NCI-H1092 (cell line): Measurements from ENCODE around the gene SLC25A22.

ENCODE experiments used
- DNase-seq: peaks from one replicate; lab custom pipeline; 2025; lab: John Stamatoyannopoulos, UW

SLC25A22 gene

DNA sequence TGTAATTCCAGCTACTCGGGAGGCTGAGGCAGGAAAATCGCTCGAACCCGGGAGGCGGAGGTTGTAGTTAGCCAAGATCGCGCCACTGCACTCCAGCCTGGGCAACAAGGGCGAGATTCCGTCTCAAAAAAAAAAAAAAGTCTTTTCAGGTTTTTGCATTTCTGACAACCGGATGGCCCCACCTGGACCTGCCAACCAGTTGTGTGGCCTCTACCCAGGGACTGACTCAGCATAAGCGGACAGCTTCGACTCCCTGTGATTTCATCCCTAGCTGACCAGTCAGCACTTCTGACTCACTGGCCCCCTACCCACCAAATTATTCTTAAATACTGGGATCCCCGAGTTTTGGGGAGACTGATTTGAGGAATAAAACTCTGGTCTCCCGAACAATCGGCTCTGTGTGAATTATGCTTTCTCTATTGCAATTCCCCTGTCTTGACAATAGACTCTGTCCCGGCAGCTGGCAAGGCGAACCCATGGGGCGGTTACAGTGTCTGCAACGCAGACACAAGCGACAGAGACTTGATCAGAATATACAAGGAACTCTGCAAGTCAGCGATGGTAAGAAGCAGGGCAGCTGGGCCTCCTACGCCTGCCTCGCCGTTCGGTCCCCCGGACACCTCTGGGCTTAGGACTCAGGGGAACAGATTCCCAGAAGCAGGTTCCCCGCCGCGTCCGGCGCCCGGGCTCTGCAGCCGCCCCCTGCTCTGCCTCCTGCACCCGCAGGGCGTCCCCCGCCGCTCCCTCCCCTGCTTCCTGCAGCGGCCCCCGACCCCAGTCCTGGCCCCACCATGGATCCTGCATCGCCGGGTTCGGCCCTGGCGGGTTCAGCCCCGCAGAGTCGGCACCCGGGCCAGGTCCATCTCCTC is 51.6 kb downstream of the SLC25A22 start:
- no peak for DNase-seq

DNA sequence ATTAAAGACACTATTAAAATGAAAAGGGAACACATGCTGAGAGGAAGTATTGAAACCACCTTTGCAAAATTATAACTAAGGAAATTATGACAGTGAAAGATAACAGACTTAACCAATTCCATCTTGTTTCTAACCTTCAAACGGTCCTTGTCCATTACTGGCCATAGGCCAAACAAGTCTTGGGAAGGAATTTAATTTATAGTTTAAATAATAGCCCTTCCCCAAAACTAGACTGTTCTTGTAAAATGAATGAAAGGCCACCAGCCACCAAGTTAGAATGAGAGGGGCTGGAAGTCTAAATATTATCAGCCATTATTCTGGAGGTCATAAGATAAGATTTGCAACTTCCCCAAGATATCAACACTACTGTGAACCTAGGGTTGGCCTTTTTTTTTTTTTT is 52.7 kb downstream of the SLC25A22 start:
- no peak for DNase-seq

DNA sequence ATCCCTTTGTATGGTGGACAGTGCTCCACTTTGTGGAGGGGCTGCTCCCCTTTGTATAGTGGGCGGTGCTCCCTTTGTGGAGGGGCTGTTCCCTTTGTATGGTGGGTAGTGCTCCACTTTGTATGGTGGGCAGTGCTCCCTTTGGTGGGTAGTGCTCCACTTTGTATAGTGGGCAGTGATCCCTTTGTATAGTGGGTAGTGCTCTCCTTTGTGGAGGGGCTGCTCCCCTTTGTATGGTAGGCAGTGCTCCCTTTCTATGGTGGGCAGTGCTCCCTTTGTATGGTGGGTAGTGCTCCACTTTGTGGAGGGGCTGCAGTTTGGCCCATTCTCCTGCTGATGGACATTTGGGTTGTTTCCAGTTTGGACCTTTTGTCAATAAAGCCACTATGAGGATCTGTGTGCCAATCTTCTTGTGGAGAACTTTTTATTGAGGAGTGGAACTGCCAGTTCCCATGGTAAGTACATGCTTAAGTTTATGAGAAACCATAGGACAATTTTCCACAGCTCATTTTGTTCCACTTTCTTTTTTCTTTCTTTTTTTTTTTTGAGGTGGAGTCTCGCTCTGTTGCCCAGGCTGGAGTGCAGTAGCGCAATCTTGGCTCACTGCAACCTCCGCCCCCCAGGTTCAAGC is 55.4 kb downstream of the SLC25A22 start:
- DNase-seq = no peak

DNA sequence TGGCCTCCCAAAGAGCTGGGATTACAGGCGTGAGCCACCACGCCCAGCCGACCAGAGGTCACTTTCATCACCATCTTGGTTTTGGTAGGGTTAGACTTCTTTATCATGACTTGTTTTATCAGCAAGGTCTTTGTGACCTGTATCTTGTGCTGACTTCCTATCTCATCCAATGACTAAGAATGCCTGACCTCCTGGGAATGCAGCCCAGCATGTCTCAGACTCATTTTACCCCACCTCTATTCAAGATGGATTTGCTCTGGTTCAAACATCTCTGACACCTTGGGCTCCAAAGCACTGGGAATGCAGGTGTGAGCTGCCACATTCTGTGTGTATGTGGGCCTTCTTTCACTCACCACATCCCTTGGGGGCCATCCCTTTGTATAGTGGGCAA is 55.9 kb downstream of the SLC25A22 start:
- no peak for DNase-seq
